Posterior vena cava (tissue), 2 donors: ENCODE data around the gene DPPA5. TPM values are rescaled to one million over a fixed set of nuclear protein-coding genes. Genes with fewer than 3 reads are reported as not detected.
"Not testable (repeated sequence)": the region's sequence is repeated elsewhere in the genome, so short reads cannot be mapped to it uniquely, and the experiment has no call there.

Experiments used
- DNase-seq: peaks from one replicate; pipeline ENCODE4 v3.0.0-alpha.2; 2020; ENCODE audit warnings: low spot score
- intact Hi-C, 2 donors: fragments of 100-400 bp; cut with DNase I; formaldehyde crosslinking; loops; one replicate each; pipeline versions ENCODE4 v1.14.1 to v1.14.2; 2022 to 2023
- total RNA-seq, 2 donors: library from RNA; stranded (reverse); fragmentation: NEBNext Ultra II Directional; extraction: Animal tissue kit (Norgen Biotek cat#: 25700); gene quantifications; one replicate each; pipeline ENCODE4 v1.2.1, GENCODE V29; 2021
- donor health status: DM: yes; HTN: yes; CAD: no.
- donor health status: DM: yes; HTN: yes; CAD: no.

Gene DPPA5
- total RNA-seq, 2 donors from 2014 or later, result not detected

GRCh38 chr6:73367761-73368355 lies 13.8 kb upstream of the DPPA5 start:
- intact Hi-C loops, result no loop called here
- DNase-seq, result no peak

- intact Hi-C loops, result no loop called here
- no peak for DNase-seq
Measured at GRCh38 chr6:73364549-73364948, 10.5 kb upstream of the DPPA5 start.

GRCh38 chr6:73364121-73364520 lies 10.0 kb upstream of the DPPA5 start:
- no peak for DNase-seq
- intact Hi-C loops, result no loop called here

- no peak for DNase-seq
- intact Hi-C loops, result no loop called here
Measured at GRCh38 chr6:73363537-73363875, 9.4 kb upstream of the DPPA5 start.

- intact Hi-C loops, result no loop called here
- no peak for DNase-seq
Measured at GRCh38 chr6:73362869-73363536, 8.9 kb upstream of the DPPA5 start.

- no peak for DNase-seq
- intact Hi-C loops, result no loop called here
Measured at GRCh38 chr6:73362358-73362757, 8.3 kb upstream of the DPPA5 start, which contains the start of gene KHDC3L. KHDC3L (plus strand) TSS chr6:73362658; CDS start chr6:73362730, 72 bp downstream.

GRCh38 chr6:73349311-73349710 lies 4.8 kb downstream of the DPPA5 start:
- intact Hi-C loops, result no loop called here
- no peak for DNase-seq

- intact Hi-C loops, result no loop called here
- no peak for DNase-seq
Measured at GRCh38 chr6:73348550-73349204, 5.4 kb downstream of the DPPA5 start.

- DNase-seq, result no peak
- intact Hi-C loops, result no loop called here
Measured at GRCh38 chr6:73343164-73343563, 10.9 kb downstream of the DPPA5 start.

- DNase-seq, result no peak
- intact Hi-C loops, result loop anchor here in 1 of 2 donors (1.0 kb wide), 1 partner anchor 28 kb away; no protein-coding TSS in a partner anchor
Measured at GRCh38 chr6:73342174-73342573, 11.9 kb downstream of the DPPA5 start.

GRCh38 chr6:73341335-73341734 lies 12.7 kb downstream of the DPPA5 start:
- no peak for DNase-seq
- intact Hi-C loops, result no loop called here

GRCh38 chr6:73340048-73340447 lies 14.0 kb downstream of the DPPA5 start:
- intact Hi-C loops, result no loop called here

GRCh38 chr6:73339340-73339739 lies 14.7 kb downstream of the DPPA5 start:
- no peak for DNase-seq
- intact Hi-C loops, result no loop called here

More at GRCh38 chr6:73340048-73340447, 14.0 kb downstream of the DPPA5 start:
- no peak for DNase-seq

GRCh38 chr6:73329201-73329600 lies 24.9 kb downstream of the DPPA5 start:
- intact Hi-C loops, result no loop called here
- no peak for DNase-seq

GRCh38 chr6:73328790-73329189 lies 25.3 kb downstream of the DPPA5 start:
- intact Hi-C loops, result no loop called here

GRCh38 chr6:73325656-73326055 lies 28.4 kb downstream of the DPPA5 start:
- no peak for DNase-seq
- intact Hi-C loops, result no loop called here

More at GRCh38 chr6:73328790-73329189, 25.3 kb downstream of the DPPA5 start:
- no peak for DNase-seq

- no peak for DNase-seq
- intact Hi-C loops, result no loop called here
Measured at GRCh38 chr6:73323323-73323722, 30.8 kb downstream of the DPPA5 start.

GRCh38 chr6:73314577-73315492 lies 39.2 kb downstream of the DPPA5 start:
- intact Hi-C loops, result loop anchor here in 1 of 2 donors (1.0 kb wide), 1 partner anchor 27 kb away; no protein-coding TSS in a partner anchor
- no peak for DNase-seq

GRCh38 chr6:73310503-73310845 lies 43.6 kb downstream of the DPPA5 start:
- intact Hi-C loops, DNase-seq: not testable (repeated sequence)
